HL-60 (cell line): ENCODE results near the gene TRIB2.

Source experiments
- GABPA ChIP-seq: IDR thresholded peaks from 2 replicates; pipeline ENCODE4 v1.6.1; 2012; ENCODE audit warnings: low read depth
- TF ChIP-seq, protein P1 (sequence below): IDR thresholded peaks from one replicate; pipeline ENCODE4 v1.5.1; 2011; ENCODE audit warnings: low read length, control low read depth, inconsistent platforms; ENCODE audit not compliant: insufficient read depth

DNA sequence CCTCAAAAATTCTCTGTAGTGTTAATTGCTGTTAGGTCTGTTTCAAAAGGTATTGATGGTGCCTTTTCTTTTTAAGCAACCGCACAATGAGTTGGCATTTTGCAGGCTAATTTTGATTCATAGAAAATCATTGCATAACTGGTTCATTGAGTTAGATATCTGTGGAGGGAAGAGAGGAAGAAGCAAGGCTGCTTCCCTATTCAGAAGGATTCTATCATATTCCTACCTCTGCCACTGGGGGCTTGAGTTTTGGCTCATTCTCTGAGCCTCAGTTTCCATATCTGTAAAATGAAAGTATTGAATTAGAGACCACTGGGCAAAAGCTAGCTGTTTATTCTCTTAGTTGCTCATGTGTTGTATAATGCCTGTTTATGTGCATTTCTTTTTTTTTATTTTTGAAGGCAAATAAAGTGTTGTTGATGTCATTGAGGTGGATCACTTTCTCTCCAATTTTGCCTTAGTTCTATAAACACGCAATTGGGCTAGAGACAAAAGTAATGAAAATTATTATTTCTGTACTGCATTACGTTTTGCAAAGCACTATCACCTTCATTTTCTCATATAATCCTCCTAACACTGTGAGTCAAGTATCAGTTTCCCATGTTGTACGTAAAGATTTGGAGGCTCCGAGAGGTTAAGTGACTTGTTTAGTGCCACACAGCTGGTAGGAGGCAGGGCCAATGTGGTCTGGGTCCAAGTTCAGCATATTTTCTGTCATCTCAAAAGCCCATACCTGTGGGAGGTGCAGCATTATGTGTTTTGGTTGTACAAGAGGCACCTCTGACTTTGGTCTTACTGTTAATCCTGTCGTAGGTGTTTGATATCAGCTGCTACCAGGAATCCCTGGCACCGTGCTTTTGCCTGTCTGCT lies 5.9 kb downstream of the TRIB2 start:
- TF ChIP-seq, protein P1, sequence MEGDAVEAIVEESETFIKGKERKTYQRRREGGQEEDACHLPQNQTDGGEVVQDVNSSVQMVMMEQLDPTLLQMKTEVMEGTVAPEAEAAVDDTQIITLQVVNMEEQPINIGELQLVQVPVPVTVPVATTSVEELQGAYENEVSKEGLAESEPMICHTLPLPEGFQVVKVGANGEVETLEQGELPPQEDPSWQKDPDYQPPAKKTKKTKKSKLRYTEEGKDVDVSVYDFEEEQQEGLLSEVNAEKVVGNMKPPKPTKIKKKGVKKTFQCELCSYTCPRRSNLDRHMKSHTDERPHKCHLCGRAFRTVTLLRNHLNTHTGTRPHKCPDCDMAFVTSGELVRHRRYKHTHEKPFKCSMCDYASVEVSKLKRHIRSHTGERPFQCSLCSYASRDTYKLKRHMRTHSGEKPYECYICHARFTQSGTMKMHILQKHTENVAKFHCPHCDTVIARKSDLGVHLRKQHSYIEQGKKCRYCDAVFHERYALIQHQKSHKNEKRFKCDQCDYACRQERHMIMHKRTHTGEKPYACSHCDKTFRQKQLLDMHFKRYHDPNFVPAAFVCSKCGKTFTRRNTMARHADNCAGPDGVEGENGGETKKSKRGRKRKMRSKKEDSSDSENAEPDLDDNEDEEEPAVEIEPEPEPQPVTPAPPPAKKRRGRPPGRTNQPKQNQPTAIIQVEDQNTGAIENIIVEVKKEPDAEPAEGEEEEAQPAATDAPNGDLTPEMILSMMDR, result peak; percentile 3
- no peak for TF ChIP-seq GABPA
